Natural killer cell (primary cell): ENCODE data around the gene FANK1. TPM values are rescaled to one million over a fixed set of nuclear protein-coding genes. Genes with fewer than 3 reads are reported as not detected.

Experiments used
- ATAC-seq, 3 donors: fragments of 150-1000 bp in 2 of 3; fragments of 200-7000 bp in 1 of 3; cut with Tn5 transposase; 1 replicate in 1 of 3; 2 replicates in 2 of 3; pipeline ENCODE4 v1.10.0; 2021; ENCODE audit warnings: mild to moderate bottlenecking in 2 of 3, moderate library complexity in 2 of 3
- DNase-seq, 2 donors: peaks; one replicate each; pipeline versions ENCODE4 v3.0.0 to v3.0.0-alpha.2; 2013 to 2021; ENCODE audit warnings: mixed read lengths in 1 of 2
- H3K27ac ChIP-seq: one replicate; pipeline ENCODE4 v1.5.1; 2013; ENCODE audit warnings: mild to moderate bottlenecking, low read length
- H3K27me3 ChIP-seq: one replicate; pipeline ENCODE4 v1.6.1; 2013; ENCODE audit warnings: low read length; ENCODE audit not compliant: control insufficient read depth, insufficient read depth
- H3K36me3 ChIP-seq: one replicate; pipeline ENCODE4 v1.6.1; 2013; ENCODE audit warnings: low read length; ENCODE audit not compliant: control insufficient read depth, insufficient read depth
- H3K4me1 ChIP-seq: one replicate; pipeline ENCODE4 v1.6.1; 2013; ENCODE audit warnings: low read length; ENCODE audit not compliant: control insufficient read depth, insufficient read depth
- H3K4me3 ChIP-seq: one replicate; pipeline ENCODE4 v1.5.1; 2013; ENCODE audit warnings: low read length
- H3K9me3 ChIP-seq: one replicate; pipeline ENCODE4 v1.6.1; 2013; ENCODE audit warnings: low read length; ENCODE audit not compliant: control insufficient read depth, insufficient read depth
- H3K27ac Mint-ChIP-seq, 2 donors: one replicate each; pipeline ENCODE4 v1.8.0; 2022; ENCODE audit warnings: mild to moderate bottlenecking in 2 of 2, mixed read lengths in 2 of 2, moderate library complexity in 1 of 2
- H3K27me3 Mint-ChIP-seq, 2 donors: one replicate each; pipeline ENCODE4 v1.8.0; 2022; ENCODE audit warnings: low read depth in 2 of 2, mixed read lengths in 2 of 2
- H3K36me3 Mint-ChIP-seq: one replicate; pipeline ENCODE4 v1.8.0; 2022; ENCODE audit warnings: mixed read lengths
- H3K4me1 Mint-ChIP-seq, 2 donors: one replicate each; pipeline ENCODE4 v1.8.0; 2022; ENCODE audit warnings: mixed read lengths in 2 of 2
- H3K4me3 Mint-ChIP-seq: one replicate; pipeline ENCODE4 v1.8.0; 2022; ENCODE audit warnings: mild to moderate bottlenecking, moderate library complexity, mixed read lengths
- H3K9me3 Mint-ChIP-seq, 2 donors: one replicate each; pipeline ENCODE4 v1.8.0; 2022; ENCODE audit warnings: mixed read lengths in 2 of 2
- CTCF ChIP-seq: fragments of 200-600 bp; IDR thresholded peaks from one replicate; pipeline ENCODE4 v1.8.0; 2022; ENCODE audit warnings: antibody characterized with exemption
- WGBS: methylation state at CpG from one replicate; pipeline ENCODE4 v1.1.7; 2013; ENCODE audit warnings: missing lambda C conversion rate; ENCODE audit not compliant: insufficient coverage; 5-methylcytosine and 5-hydroxymethylcytosine counted together
- intact Hi-C: fragments of 100-400 bp; cut with micrococcal nuclease; formaldehyde crosslinking; loops from one replicate; pipeline ENCODE4 v1.14.2; 2022
- total RNA-seq, 4 donors: library from RNA; stranded (reverse); fragments of 120-200 nt in 1 of 4; gene quantifications; one replicate each; pipeline versions ENCODE4 v1.2.3 to v1.2.4, GENCODE V29; 2013 to 2022

FANK1 gene
- total RNA-seq, 3 donors from 2014 or later (not counting 1 experiment from before 2014, with no cell fraction given): not detected

DNA sequence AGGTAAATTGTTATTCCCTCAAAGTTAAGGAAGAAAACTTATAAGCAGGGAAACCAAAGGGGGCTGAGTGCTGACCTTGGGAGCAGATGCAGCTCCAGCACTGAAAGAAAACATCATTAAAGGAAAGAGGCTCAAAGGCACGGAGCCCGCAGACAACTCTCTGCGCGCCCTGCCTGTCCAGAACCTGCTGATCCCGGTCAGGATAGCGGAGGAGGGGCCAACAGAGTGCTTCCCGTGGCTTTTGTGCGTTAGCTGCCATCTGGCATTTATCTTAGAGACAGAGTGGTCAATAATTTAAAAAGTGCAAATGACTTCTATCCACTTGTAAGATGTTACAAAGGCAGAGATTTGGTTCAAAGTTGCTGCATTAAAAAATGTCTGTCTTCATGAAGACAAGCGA is 162.1 kb downstream of the FANK1 start:
- no peak for DNase-seq
- no peaks in the 10 kb centered on the region for H3K9me3 ChIP-seq
- Mint-ChIP-seq H3K27ac (no peak overlapping the region), H3K4me1 (no peaks in the 10 kb centered on the region), H3K27me3 (peaks cover 12 to 24% of the 10 kb centered on the region in 2 donors), H3K9me3 (no peaks in the 10 kb centered on the region), H3K36me3 (no peaks in the 10 kb centered on the region), H3K4me3 (no peak overlapping the region)
- no peaks in the 10 kb centered on the region for H3K36me3 ChIP-seq
- no peaks in the 10 kb centered on the region for H3K4me1 ChIP-seq
- no peaks in the 10 kb centered on the region for H3K27me3 ChIP-seq
- no peak for TF ChIP-seq CTCF
- 46% methylated on average over 8 of the region's 9 CpGs for WGBS
- H3K27ac ChIP-seq: no peak overlapping the region
- H3K4me3 ChIP-seq: no peak overlapping the region
- intact Hi-C loops: no loop called here
- no peak for ATAC-seq

Other genes with a start within 250 kb of the FANK1 start
- gene TEX36, start 213.4 kb upstream of the FANK1 start, total RNA-seq: not detected
- gene EDRF1, start 176.9 kb upstream of the FANK1 start, total RNA-seq: 10 to 100 TPM; 40.6 to 66.2 (median 57.5) TPM
- gene MMP21, start 120.7 kb upstream of the FANK1 start, total RNA-seq: under 1 TPM; 0.32 to 0.85 (median 0.35) TPM
- gene UROS, start 73.3 kb upstream of the FANK1 start, total RNA-seq: 10 to 100 TPM; 29.1 to 42.5 (median 35.2) TPM
- 10 to 100 TPM; 39.3 to 48.2 (median 41.3) TPM for gene BCCIP, start 73.0 kb upstream of the FANK1 start, total RNA-seq
- 10 to 100 TPM in 2 of 3 donors, 1 to 10 TPM in 1; 6.9 to 11.9 (median 10.9) TPM for gene DHX32, start 15.3 kb upstream of the FANK1 start, total RNA-seq